ENCODE data around the gene MEF2B.

The MEF2B gene

DNA sequence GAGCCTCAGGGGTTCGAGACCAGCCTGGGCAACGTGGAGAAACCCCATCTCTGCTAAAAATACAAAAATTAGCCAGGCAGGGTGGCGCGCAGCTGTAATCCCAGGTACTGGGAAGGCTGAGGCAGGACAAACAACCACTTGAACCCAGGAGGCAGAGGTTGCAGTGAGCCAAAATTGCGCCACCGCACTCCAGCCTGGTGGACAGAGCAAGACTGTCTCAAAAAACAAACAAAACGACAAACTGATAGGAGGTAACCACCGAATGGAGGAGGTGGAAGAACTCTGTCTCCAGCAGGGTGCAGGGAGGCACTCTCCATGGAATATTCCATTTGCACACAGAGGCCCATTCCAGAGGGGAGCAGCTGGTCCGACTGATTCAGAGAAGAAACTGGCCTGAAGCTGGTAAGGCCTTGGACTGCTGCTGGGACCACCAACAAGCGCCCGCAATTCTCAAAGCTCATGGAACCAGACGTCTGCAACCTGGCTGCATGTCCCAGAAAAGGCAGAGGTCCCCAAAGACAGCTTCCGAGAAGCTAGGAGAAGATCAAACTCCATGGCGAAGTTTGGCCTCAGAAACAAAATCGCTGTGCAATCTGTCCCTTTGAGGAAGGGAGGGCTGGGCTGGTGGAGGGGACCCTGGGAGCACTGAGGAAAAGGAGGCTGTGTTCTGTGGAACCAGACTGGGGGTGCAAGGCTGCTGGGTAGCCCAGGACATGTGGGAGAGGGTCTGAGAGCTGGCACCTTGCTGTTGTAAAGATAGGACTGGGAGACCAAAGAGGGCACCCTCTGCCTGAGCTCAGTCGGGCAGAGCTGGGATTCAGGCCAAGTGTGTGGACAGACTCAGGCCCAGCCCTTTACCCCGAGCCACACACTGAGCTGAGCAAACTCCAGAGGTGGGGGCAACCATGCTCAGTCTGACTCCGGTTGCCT lies 71.1 kb downstream of the MEF2B start:
- H3K4me2 ChIP-seq (ENCODE audit: low read depth, low read length, poor library complexity, severe bottlenecking), result no peak overlapping the region
- H3K4me3 ChIP-seq (ENCODE audit: insufficient read depth, low read length, poor library complexity, severe bottlenecking), result no peak overlapping the region
- H3K27me3 ChIP-seq (ENCODE audit: low read length), result no peaks in the 10 kb centered on the region
- H3K9me3 ChIP-seq (ENCODE audit: insufficient read depth, low read length), result no peaks in the 10 kb centered on the region
- H3K9ac ChIP-seq (ENCODE audit: low read length), result no peak overlapping the region
- no peak overlapping the region for H2AFZ ChIP-seq (ENCODE audit: low read depth, low read length, severe bottlenecking)
- H4K20me1 ChIP-seq (ENCODE audit: low read depth, low read length), result no peaks in the 10 kb centered on the region
- no peaks in the 10 kb centered on the region for H3F3A ChIP-seq (ENCODE audit: insufficient read depth)
- H3K27ac ChIP-seq (ENCODE audit: low read depth, low read length), result no peak overlapping the region
- H3K36me3 ChIP-seq (ENCODE audit: low read length), result no peaks in the 10 kb centered on the region
- H3K9me2 ChIP-seq (replicated peaks; ENCODE audit: insufficient read depth, low read length), result no peaks in the 10 kb centered on the region
- no peaks in the 10 kb centered on the region for H3K79me2 ChIP-seq (ENCODE audit: insufficient read depth, low read length)
- no peak for TF ChIP-seq EZH2phosphoT487 (conservative IDR thresholded peaks at IDR 0.05; ENCODE audit: low read length)
- TF ChIP-seq, protein P1, sequence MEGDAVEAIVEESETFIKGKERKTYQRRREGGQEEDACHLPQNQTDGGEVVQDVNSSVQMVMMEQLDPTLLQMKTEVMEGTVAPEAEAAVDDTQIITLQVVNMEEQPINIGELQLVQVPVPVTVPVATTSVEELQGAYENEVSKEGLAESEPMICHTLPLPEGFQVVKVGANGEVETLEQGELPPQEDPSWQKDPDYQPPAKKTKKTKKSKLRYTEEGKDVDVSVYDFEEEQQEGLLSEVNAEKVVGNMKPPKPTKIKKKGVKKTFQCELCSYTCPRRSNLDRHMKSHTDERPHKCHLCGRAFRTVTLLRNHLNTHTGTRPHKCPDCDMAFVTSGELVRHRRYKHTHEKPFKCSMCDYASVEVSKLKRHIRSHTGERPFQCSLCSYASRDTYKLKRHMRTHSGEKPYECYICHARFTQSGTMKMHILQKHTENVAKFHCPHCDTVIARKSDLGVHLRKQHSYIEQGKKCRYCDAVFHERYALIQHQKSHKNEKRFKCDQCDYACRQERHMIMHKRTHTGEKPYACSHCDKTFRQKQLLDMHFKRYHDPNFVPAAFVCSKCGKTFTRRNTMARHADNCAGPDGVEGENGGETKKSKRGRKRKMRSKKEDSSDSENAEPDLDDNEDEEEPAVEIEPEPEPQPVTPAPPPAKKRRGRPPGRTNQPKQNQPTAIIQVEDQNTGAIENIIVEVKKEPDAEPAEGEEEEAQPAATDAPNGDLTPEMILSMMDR (IDR thresholded peaks at IDR 0.05; ENCODE audit: insufficient read depth, low read length, poor library complexity, severe bottlenecking), result no peak

DNA sequence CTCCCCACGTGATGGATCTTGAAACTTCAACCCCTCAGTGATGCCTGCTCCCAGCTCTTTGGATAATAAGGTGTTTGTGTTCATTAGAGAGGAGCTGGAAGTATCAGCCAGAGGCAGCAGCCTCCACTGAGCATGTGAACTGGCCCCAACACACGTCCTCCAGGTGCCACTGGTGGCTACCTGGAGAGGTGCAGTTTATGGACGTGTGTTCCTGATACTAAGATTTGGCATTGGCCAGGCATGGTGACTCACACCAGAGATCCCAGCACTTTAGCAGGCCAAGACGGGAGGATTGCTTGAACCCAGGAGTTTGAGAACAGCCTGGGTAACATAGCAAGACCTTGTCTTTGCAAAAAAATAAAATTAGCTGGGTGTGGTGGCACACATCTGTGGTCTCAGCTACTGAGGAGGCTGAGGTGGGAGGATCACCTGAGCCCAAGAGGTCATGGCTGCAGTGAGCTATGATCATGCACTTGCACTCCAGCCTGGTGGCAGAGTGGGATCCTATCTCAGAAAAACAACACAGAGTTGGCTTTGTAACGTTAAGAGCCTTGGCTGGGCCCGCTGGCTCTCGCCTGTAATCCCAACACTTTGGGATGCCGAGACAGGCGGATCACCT lies 71.9 kb downstream of the MEF2B start:
- Histone ChIP-seq H3K4me2 (ENCODE audit: low read depth, low read length, poor library complexity, severe bottlenecking) (no peak overlapping the region), H3F3A (ENCODE audit: insufficient read depth) (no peaks in the 10 kb centered on the region), H3K9me2 (replicated peaks; ENCODE audit: insufficient read depth, low read length) (no peaks in the 10 kb centered on the region), H3K27me3 (ENCODE audit: low read length) (no peaks in the 10 kb centered on the region), H3K9me3 (ENCODE audit: insufficient read depth, low read length) (no peaks in the 10 kb centered on the region), H2AFZ (ENCODE audit: low read depth, low read length, severe bottlenecking) (no peak overlapping the region), H3K9ac (ENCODE audit: low read length) (no peak overlapping the region), H3K79me2 (ENCODE audit: insufficient read depth, low read length) (no peaks in the 10 kb centered on the region), H4K20me1 (ENCODE audit: low read depth, low read length) (no peaks in the 10 kb centered on the region), H3K4me3 (ENCODE audit: insufficient read depth, low read length, poor library complexity, severe bottlenecking) (no peak overlapping the region), H3K36me3 (ENCODE audit: low read length) (no peaks in the 10 kb centered on the region), H3K27ac (ENCODE audit: low read depth, low read length) (no peak overlapping the region)
- TF ChIP-seq EZH2phosphoT487 (conservative IDR thresholded peaks at IDR 0.05; ENCODE audit: low read length), result no peak
- TF ChIP-seq, protein P1 (IDR thresholded peaks at IDR 0.05; ENCODE audit: insufficient read depth, low read length, poor library complexity, severe bottlenecking), result no peak

DNA sequence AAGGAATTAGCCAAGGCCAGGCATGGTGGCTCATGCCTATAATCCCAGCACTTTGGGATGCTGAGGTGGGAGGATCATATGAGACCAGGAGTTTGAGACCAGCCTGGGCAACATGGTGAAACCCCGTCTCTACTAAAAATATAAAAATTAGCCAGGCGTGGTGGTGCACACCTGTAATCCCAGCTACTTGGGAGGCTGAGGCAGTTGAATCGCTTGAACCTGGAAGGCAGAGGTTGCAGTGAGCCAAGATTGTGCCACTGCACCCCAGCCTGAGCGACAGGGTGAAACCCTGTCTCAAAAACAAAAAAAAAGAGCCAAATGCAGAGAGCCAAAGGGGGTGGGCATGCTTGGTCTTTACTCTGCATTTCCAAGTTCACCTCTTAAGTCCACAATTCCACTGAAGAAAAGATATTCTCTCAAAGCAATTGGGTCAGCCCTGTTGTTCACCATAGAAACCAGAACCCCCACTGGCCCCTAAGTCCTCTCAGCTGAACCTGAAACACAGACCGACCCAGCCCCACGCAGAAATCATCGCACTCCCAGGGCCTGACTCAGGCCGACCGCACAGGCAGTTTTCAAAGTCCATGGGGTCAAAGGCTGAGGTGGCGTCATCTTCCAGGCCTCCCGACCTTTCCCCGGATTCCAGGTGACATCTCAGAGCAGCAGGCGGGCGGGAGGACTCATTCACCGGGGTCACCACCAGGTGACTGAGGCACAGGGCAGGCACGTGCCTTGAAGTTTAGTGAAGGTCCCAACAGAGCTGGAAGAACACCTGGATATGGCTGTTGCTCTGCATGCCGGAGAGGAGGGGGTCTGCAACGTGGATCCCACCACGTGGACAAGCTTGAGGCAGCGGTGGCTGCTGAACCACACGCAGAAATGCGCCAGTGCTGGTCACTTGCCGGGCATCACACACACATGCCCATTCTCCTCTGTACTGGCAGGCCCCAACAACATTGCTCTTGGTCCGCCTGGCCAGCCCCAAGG lies 73.1 kb downstream of the MEF2B start:
- Histone ChIP-seq H3K9ac (ENCODE audit: low read length) (no peak overlapping the region), H3K36me3 (ENCODE audit: low read length) (no peaks in the 10 kb centered on the region), H3K79me2 (ENCODE audit: insufficient read depth, low read length) (no peaks in the 10 kb centered on the region), H3K27me3 (ENCODE audit: low read length) (no peaks in the 10 kb centered on the region), H3K4me3 (ENCODE audit: insufficient read depth, low read length, poor library complexity, severe bottlenecking) (no peak overlapping the region), H2AFZ (ENCODE audit: low read depth, low read length, severe bottlenecking) (no peak overlapping the region), H3K9me3 (ENCODE audit: insufficient read depth, low read length) (no peaks in the 10 kb centered on the region), H3F3A (ENCODE audit: insufficient read depth) (no peaks in the 10 kb centered on the region), H4K20me1 (ENCODE audit: low read depth, low read length) (no peaks in the 10 kb centered on the region), H3K9me2 (replicated peaks; ENCODE audit: insufficient read depth, low read length) (no peaks in the 10 kb centered on the region), H3K27ac (ENCODE audit: low read depth, low read length) (no peak overlapping the region), H3K4me2 (ENCODE audit: low read depth, low read length, poor library complexity, severe bottlenecking) (no peak overlapping the region)
- TF ChIP-seq EZH2phosphoT487 (conservative IDR thresholded peaks at IDR 0.05; ENCODE audit: low read length), result no peak
- TF ChIP-seq, protein P1 (IDR thresholded peaks at IDR 0.05; ENCODE audit: insufficient read depth, low read length, poor library complexity, severe bottlenecking), result no peak

Data from SU-DHL-6 (cell line).